Adrenal gland (tissue), 12 donors: ENCODE data around the gene PIGU. TPM values are rescaled to one million over a fixed set of nuclear protein-coding genes. Genes with fewer than 3 reads are reported as not detected.

Experiments
- DNase-seq, 7 donors: peaks; one replicate each; pipeline ENCODE4 v3.0.0-alpha.2; 2019 to 2020
- H3K27ac ChIP-seq, 5 donors: fragments of 200-600 bp; sonication (generic) in 4 of 5; 1 replicate in 3 of 5; 2 replicates in 2 of 5; pipeline versions ENCODE4 v1.5.1 to v1.8.0; 2016 to 2020; ENCODE audit warnings: mild to moderate bottlenecking in 1 of 5
- H3K27me3 ChIP-seq: fragments of 200-600 bp; 2 replicates; pipeline ENCODE4 v1.8.0; 2021
- H3K36me3 ChIP-seq, 2 donors: fragments of 200-600 bp; replicated peaks in 1 of 2; 1 replicate in 1 of 2; 2 replicates in 1 of 2; pipeline versions ENCODE4 v1.5.1 to v1.8.0; 2018 to 2022
- H3K4me1 ChIP-seq, 2 donors: fragments of 200-600 bp; replicated peaks in 1 of 2; 1 replicate in 1 of 2; 2 replicates in 1 of 2; pipeline versions ENCODE4 v1.5.1 to v1.8.0; 2018 to 2021
- H3K4me3 ChIP-seq, 4 donors: fragments of 200-600 bp; sonication (generic) in 3 of 4; one replicate each; pipeline ENCODE4 v1.5.1; 2016 to 2018
- H3K9me3 ChIP-seq, 3 donors: fragments of 200-600 bp; sonication (generic) in 1 of 3; replicated peaks in 1 of 3; 1 replicate in 2 of 3; 2 replicates in 1 of 3; pipeline versions ENCODE4 v1.5.1 to v1.8.0; 2016 to 2021
- CTCF ChIP-seq, 6 experiments: fragments of 450-650 bp in 4 of 6; fragments of 200-600 bp in 2 of 6; sonication (generic) in 1 of 6; IDR thresholded peaks; 1 replicate in 5 of 6; 2 replicates in 1 of 6; pipeline versions ENCODE4 v1.5.1 to v1.8.0; 2016 to 2021; ENCODE audit warnings: antibody characterized with exemption in 6 of 6, mild to moderate bottlenecking in 2 of 6, moderate library complexity in 1 of 6
- POLR2A ChIP-seq, 2 donors: fragments of 450-650 bp; IDR thresholded peaks; one replicate each; pipeline ENCODE4 v1.6.1; 2017; ENCODE audit warnings: antibody characterized with exemption in 2 of 2, mild to moderate bottlenecking in 2 of 2, moderate library complexity in 1 of 2
- whole genome bisulfite sequencing, 4 donors: extraction: QIAGEN DNeasy Blood & Tissue Kit in 2 of 4; methylation state at CpG; one replicate each; pipeline versions ENCODE4 v1.1.5 to v1.1.7; 2013 to 2017; 5-methylcytosine and 5-hydroxymethylcytosine counted together
- intact Hi-C, 2 donors: fragments of 100-400 bp; cut with DNase I; formaldehyde crosslinking; loops; one replicate each; pipeline versions ENCODE4 v1.14.1 to v1.15.0; 2022 to 2023
- polyA plus RNA-seq, 3 donors: library from polyadenylated mRNA; stranded (reverse); fragments of 200-250 nt in 2 of 3; fragments of 350-450 nt in 1 of 3; fragmentation: Illumina TruSeq in 1 of 3; extraction: RNeasy Lipid Tissue Mini Kit (QIAGEN cat#74804) in 1 of 3; gene quantifications; one replicate each; pipeline ENCODE4 v1.2.3, GENCODE V29; 2013 to 2014
- total RNA-seq, 9 donors: library from RNA; depleted of rRNA in 4 of 9; stranded (reverse); fragments of >200 nt in 4 of 9; fragments of 120-200 nt in 1 of 9; fragmentation: NEBNext Ultra II Directional in 1 of 9; extraction: Animal tissue kit (Norgen Biotek cat#: 25700) in 1 of 9; gene quantifications; one replicate each; pipeline versions ENCODE4 v1.1.0 to v1.2.4, GENCODE V29; 2013 to 2023
- donor health status: healthy with polysubstance abuse.
- donor health status: Bipolar disorder and iron deficiency.
- donor health status: DM: yes; HTN: yes; CAD: no.
- donor health status: DM: no; HTN: no; CAD: no.
- donor health status: DM: no; HTN: no; CAD: no.
- donor health status: DM: yes; HTN: yes; CAD: no.

The PIGU gene
- total and polyA plus RNA-seq, 12 donors, result 16.8 to 64.1 (median 23.1) TPM

DNA sequence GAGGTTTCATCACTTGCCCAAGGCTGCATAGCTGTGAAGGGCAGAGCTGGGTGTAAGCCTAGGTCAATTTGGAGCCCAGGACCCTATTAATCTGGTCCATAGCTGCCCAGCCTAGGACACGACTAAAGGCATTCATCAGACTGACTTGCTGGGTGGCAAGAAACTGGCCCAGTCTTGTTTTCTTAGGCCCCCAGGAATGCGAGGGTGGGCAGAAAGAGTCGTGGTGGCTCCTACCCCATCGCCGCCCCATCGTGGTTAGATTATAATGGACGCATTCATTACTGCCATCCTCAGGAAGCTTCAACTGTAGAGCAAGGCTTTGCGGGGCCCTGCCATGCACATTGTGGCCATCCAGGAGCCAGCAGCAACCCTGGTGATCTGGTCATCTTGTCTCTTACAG is 144.6 kb downstream of the PIGU start:
- TF ChIP-seq CTCF (IDR thresholded peaks at IDR 0.05) (no peak), POLR2A (IDR thresholded peaks at IDR 0.05) (no peak)
- DNase-seq, result peak in 2 of 7 donors; percentile 8 to 42
- Histone ChIP-seq H3K9me3 (no peaks in the 10 kb centered on the region), H3K36me3 (peaks cover 0 to 77% of the 10 kb centered on the region in 2 donors), H3K27ac (no peak overlapping the region), H3K4me3 (no peak overlapping the region), H3K4me1 (peaks cover 0 to 7% of the 10 kb centered on the region in 2 donors), H3K27me3 (no peaks in the 10 kb centered on the region)
- intact Hi-C loops, result no loop called here
- WGBS, 4 donors, result 61 to 85% (median 73%) methylated on average over 7 to 8 of the region's 8 CpGs

GRCh38 chr20:34531608-34532265 is 145.2 kb downstream of the PIGU start:
- Histone ChIP-seq H3K27ac (no peak overlapping the region), H3K4me1 (peaks cover 3 to 13% of the 10 kb centered on the region in 2 donors), H3K9me3 (no peaks in the 10 kb centered on the region), H3K36me3 (peaks cover 0 to 77% of the 10 kb centered on the region in 2 donors), H3K4me3 (no peak overlapping the region), H3K27me3 (no peaks in the 10 kb centered on the region)
- intact Hi-C loops, result no loop called here
- 84 to 88% (median 87%) methylated on average over 8 of the region's 8 CpGs for WGBS, 4 donors
- peak in 2 of 7 donors; percentile 11 to 46 for DNase-seq
- no peak for TF ChIP-seq POLR2A (IDR thresholded peaks at IDR 0.05)
- no peak for TF ChIP-seq CTCF (IDR thresholded peaks at IDR 0.05)

DNA sequence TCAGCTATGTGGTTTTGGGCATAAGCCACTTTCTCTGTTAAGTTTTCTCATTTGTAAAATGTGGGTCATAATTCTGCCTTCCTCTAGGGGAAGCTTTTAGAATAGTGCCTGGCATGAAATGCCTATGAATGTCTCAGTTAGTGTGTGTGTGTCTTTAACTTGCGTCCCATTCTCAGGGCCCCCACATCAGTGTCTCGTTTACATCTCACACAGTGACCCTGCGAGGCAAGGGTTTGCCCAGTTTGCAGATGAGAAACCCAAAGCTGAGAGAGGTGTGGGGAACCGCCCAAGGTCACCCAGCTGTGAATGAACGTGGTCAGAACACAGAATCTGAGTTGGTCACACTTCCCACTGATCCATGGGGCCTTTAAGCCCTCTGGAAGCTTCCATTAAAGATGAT is 146.6 kb downstream of the PIGU start:
- Histone ChIP-seq H3K27ac (no peak overlapping the region), H3K9me3 (no peaks in the 10 kb centered on the region), H3K36me3 (peaks cover 0 to 66% of the 10 kb centered on the region in 2 donors), H3K27me3 (no peaks in the 10 kb centered on the region), H3K4me3 (no peak overlapping the region), H3K4me1 (peaks cover 15 to 27% of the 10 kb centered on the region in 2 donors)
- TF ChIP-seq POLR2A (IDR thresholded peaks at IDR 0.05) (no peak), CTCF (IDR thresholded peaks at IDR 0.05) (no peak)
- intact Hi-C loops, result no loop called here
- WGBS, 4 donors, result 78 to 89% (median 83%) methylated on average over 5 of the region's 5 CpGs
- peak in 2 of 7 donors; percentile 13 to 48 for DNase-seq

- Histone ChIP-seq H3K27ac (no peak overlapping the region), H3K4me1 (peaks cover 18 to 28% of the 10 kb centered on the region in 2 donors), H3K36me3 (peaks cover 0 to 60% of the 10 kb centered on the region in 2 donors), H3K4me3 (no peak overlapping the region), H3K9me3 (no peaks in the 10 kb centered on the region), H3K27me3 (no peaks in the 10 kb centered on the region)
- 80 to 95% (median 89%) methylated on average over 2 to 3 of the region's 3 CpGs for WGBS, 4 donors
- DNase-seq, result peak in 1 of 7 donors; percentile 14
- intact Hi-C loops, result loop anchor here in 1 of 2 donors (10.0 kb wide), 1 partner anchor 215 kb away; no protein-coding TSS in a partner anchor
- TF ChIP-seq CTCF (IDR thresholded peaks at IDR 0.05), result no peak
- no peak for TF ChIP-seq POLR2A (IDR thresholded peaks at IDR 0.05)
Measured at GRCh38 chr20:34529742-34530141, 147.2 kb downstream of the PIGU start.
